OCI-LY1 (cell line): ENCODE measurements around the gene IFNL3.

Experiments
- H2AFZ ChIP-seq: fragments of 200-600 bp; sonication (generic), shearing (Covaris generic); 2 replicates; pipeline ENCODE4 v1.6.0; 2014; ENCODE audit warnings: antibody characterized with exemption, mild to moderate bottlenecking, low read length
- H3F3A ChIP-seq: fragments of 200-600 bp; sonication (generic), shearing (Covaris generic); 2 replicates; pipeline ENCODE4 v1.6.0; 2014; ENCODE audit warnings: mild to moderate bottlenecking, antibody characterized with exemption, low read length, moderate library complexity; ENCODE audit not compliant: insufficient read depth
- H3K27ac ChIP-seq: fragments of 200-600 bp; sonication (generic); 2 replicates; pipeline ENCODE4 v1.5.1; 2014; ENCODE audit warnings: low read length, mixed run types, mild to moderate bottlenecking, low read depth; ENCODE audit not compliant: poor library complexity, severe bottlenecking
- H3K27me3 ChIP-seq: fragments of 200-600 bp; sonication (generic); 2 replicates; pipeline ENCODE4 v1.6.0; 2014; ENCODE audit warnings: antibody characterized with exemption, mild to moderate bottlenecking, low read length, moderate library complexity; ENCODE audit not compliant: insufficient read depth
- H3K36me3 ChIP-seq: fragments of 200-600 bp; sonication (generic); 2 replicates; pipeline ENCODE4 v1.6.1; 2014; ENCODE audit warnings: mild to moderate bottlenecking, antibody characterized with exemption, low read length, moderate library complexity, mixed read lengths; ENCODE audit not compliant: insufficient read depth
- H3K4me1 ChIP-seq: fragments of 200-600 bp; sonication (generic); 2 replicates; pipeline ENCODE4 v1.5.1; 2014; ENCODE audit warnings: mild to moderate bottlenecking, low read length, moderate library complexity; ENCODE audit not compliant: insufficient read depth, severe bottlenecking
- H3K4me2 ChIP-seq: fragments of 200-600 bp; sonication (generic), shearing (Covaris generic); 2 replicates; pipeline ENCODE4 v1.6.1; 2014; ENCODE audit warnings: low read length
- H3K4me3 ChIP-seq: fragments of 200-600 bp; sonication (generic); 2 replicates; pipeline ENCODE4 v1.5.1; 2014; ENCODE audit warnings: low read length, low read depth, mild to moderate bottlenecking, mixed read lengths; ENCODE audit not compliant: poor library complexity, severe bottlenecking
- H3K79me2 ChIP-seq: fragments of 200-600 bp; shearing (Covaris generic); 2 replicates; pipeline ENCODE4 v1.6.1; 2016; ENCODE audit warnings: mixed run types, low read length, mixed read lengths; ENCODE audit not compliant: insufficient read depth
- H3K9ac ChIP-seq: fragments of 200-600 bp; sonication (generic), shearing (Covaris generic); 2 replicates; pipeline ENCODE4 v1.6.1; 2014; ENCODE audit warnings: mild to moderate bottlenecking, low read length, mixed read lengths
- H3K9me2 ChIP-seq: fragments of 200-600 bp; sonication (generic), shearing (Covaris generic); 2 replicates; pipeline ENCODE4 v1.6.1; 2014; ENCODE audit warnings: low read depth, mild to moderate bottlenecking, low read length, mixed read lengths
- H3K9me3 ChIP-seq: fragments of 200-600 bp; shearing (Covaris generic); 2 replicates; pipeline ENCODE4 v1.6.1; 2014; ENCODE audit warnings: low read length, mixed read lengths
- H4K20me1 ChIP-seq: fragments of 200-600 bp; sonication (generic), shearing (Covaris generic); 2 replicates; pipeline ENCODE4 v1.6.0; 2016; ENCODE audit warnings: mild to moderate bottlenecking, low read length; ENCODE audit not compliant: insufficient read depth
- CTCF ChIP-seq: fragments of 200-600 bp; sonication (generic), shearing (Covaris generic); IDR thresholded peaks from 2 replicates; pipeline ENCODE4 v1.5.1; 2017; ENCODE audit warnings: mild to moderate bottlenecking, antibody characterized with exemption, low read length, moderate library complexity, mixed read lengths
- EZH2 ChIP-seq: fragments of 200-600 bp; sonication (generic), shearing (Covaris generic); IDR thresholded peaks from 2 replicates; pipeline ENCODE4 v1.8.0; 2017; ENCODE audit warnings: borderline replicate concordance, mixed run types, mild to moderate bottlenecking, antibody characterized with exemption, low read length, moderate library complexity, mixed read lengths

The IFNL3 gene

DNA sequence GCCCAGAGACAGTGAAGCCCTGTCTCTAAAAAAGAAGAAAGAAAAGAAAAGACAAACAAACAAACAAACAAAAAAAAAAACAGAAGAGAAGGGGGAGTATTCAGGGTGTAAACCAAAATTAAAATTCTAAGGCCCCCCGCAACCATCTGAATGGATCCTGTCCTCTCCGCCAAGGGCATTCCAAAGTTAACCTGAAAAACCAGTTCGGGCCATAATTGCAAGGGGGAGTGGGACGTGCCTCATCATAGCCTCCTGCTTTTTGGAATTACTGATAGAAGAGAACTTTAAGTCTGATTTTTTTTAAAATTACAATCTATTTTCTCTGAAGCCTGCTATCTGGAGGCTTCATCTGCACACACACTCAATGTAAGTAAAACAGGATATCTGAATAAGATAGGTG, 17.7 kb upstream of the IFNL3 start:
- H3K27me3 ChIP-seq = no peaks in the 10 kb centered on the region
- no peak overlapping the region for H3K27ac ChIP-seq
- H3K4me3 ChIP-seq = no peak overlapping the region
- H3K36me3 ChIP-seq = no peaks in the 10 kb centered on the region
- H3K4me1 ChIP-seq = no peaks in the 10 kb centered on the region
- no peaks in the 10 kb centered on the region for H3K9me3 ChIP-seq
- no peaks in the 10 kb centered on the region for H3K79me2 ChIP-seq
- H3K4me2 ChIP-seq = no peak overlapping the region
- no peak overlapping the region for H3K9ac ChIP-seq
- no peaks in the 10 kb centered on the region for H4K20me1 ChIP-seq
- H3F3A ChIP-seq = no peaks in the 10 kb centered on the region
- H3K9me2 ChIP-seq = no peaks in the 10 kb centered on the region
- no peak overlapping the region for H2AFZ ChIP-seq
- TF ChIP-seq CTCF (no peak), EZH2 (no peak)

DNA sequence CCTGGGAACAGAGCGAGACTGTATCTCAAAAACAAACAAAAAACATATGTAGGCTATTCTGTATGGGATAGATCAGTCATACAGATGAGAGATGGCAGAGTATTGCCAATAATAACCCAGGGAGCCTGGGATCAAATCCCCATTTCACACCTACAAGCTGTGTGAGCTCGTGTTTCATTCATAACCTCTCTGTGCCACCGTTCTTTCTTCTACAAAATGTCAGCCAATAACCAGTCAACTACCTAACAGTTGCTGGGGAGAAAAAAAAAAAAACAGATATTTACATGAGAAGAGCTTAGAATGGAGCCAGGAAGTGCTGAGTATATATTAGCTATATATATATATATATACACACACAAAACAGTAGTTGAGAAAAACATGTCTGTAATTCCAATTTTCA, 16.9 kb upstream of the IFNL3 start:
- H3K9me3 ChIP-seq = no peaks in the 10 kb centered on the region
- H3K4me3 ChIP-seq = no peak overlapping the region
- H3K9ac ChIP-seq = no peak overlapping the region
- no peaks in the 10 kb centered on the region for H4K20me1 ChIP-seq
- no peaks in the 10 kb centered on the region for H3K36me3 ChIP-seq
- no peak overlapping the region for H2AFZ ChIP-seq
- no peaks in the 10 kb centered on the region for H3K27me3 ChIP-seq
- H3K4me1 ChIP-seq = no peaks in the 10 kb centered on the region
- H3K27ac ChIP-seq = no peak overlapping the region
- TF ChIP-seq CTCF (no peak), EZH2 (no peak)
- no peak overlapping the region for H3K4me2 ChIP-seq
- no peaks in the 10 kb centered on the region for H3K9me2 ChIP-seq
- H3K79me2 ChIP-seq = no peaks in the 10 kb centered on the region
- no peaks in the 10 kb centered on the region for H3F3A ChIP-seq

DNA sequence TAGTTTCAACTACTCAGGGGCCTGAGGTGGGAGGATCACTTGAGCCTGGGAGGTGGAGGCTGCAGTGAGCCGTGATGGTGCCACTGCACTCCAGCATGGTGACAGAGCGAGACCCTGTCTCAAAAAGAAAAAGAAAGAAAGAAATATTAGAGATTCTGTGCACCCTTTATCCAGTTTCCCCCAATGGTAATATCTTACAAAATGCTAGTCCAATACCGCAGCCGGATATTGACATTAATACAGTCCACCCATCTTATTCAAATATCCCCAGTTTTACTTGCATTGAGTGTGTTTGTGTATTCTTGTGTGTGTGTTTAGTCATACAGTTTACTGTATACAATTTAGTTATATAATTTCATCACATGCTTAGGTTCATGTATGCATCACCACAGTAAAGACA, 12.4 kb upstream of the IFNL3 start:
- no peak overlapping the region for H3K4me3 ChIP-seq
- no peaks in the 10 kb centered on the region for H3K9me2 ChIP-seq
- no peak overlapping the region for H3K27ac ChIP-seq
- no peaks in the 10 kb centered on the region for H3F3A ChIP-seq
- no peaks in the 10 kb centered on the region for H3K79me2 ChIP-seq
- no peaks in the 10 kb centered on the region for H4K20me1 ChIP-seq
- no peak overlapping the region for H3K9ac ChIP-seq
- no peaks in the 10 kb centered on the region for H3K36me3 ChIP-seq
- no peak for TF ChIP-seq EZH2
- H3K27me3 ChIP-seq = no peaks in the 10 kb centered on the region; the same call in 1 of the 2 replicates
- no peaks in the 10 kb centered on the region for H3K4me1 ChIP-seq
- H3K4me2 ChIP-seq = no peak overlapping the region
- no peak overlapping the region for H2AFZ ChIP-seq
- no peaks in the 10 kb centered on the region for H3K9me3 ChIP-seq

DNA sequence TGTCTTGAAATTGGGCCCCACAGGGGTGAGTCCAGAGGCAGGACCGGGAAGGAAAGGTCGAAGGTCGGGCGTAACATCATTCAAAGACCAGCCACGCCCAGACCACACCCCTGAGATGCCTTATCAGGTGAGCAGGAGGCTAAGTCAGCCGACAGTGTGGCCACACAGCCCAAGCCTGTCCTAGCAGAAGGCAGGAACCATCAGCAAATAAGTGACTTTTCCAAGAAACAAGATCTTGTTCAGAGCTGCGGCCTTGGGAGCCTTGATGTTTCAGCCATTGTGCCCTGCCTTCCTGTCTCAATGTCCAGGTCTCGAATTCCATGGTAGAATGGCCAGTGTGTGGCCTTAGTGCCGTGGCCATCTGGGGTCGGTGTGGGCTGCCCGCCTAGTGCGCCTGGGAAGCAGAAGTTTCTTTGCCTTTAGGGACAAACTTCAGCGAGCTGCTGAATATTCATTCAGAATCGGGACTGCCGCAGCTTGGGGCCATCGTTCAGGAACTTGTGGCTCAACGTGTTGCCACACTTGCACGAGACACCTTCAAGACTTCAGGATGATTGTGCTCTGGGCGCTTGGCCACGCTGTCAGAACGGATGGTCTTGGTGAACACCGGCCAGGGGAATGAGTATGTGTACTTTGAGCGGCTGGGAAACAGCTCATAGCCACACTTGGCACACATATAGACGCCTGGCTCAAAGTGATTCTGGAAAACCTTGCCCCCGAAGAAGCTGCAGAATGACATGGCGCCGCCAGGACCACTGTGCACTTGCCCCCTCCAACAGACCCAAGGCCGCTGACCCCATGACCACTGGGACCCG, 9.9 kb upstream of the IFNL3 start:
- H2AFZ ChIP-seq = no peak overlapping the region
- H3K4me1 ChIP-seq = no peaks in the 10 kb centered on the region
- H3F3A ChIP-seq = no peaks in the 10 kb centered on the region
- no peak overlapping the region for H3K4me3 ChIP-seq
- no peak overlapping the region for H3K9ac ChIP-seq
- no peak overlapping the region for H3K27ac ChIP-seq
- H3K9me3 ChIP-seq = no peaks in the 10 kb centered on the region
- TF ChIP-seq EZH2 (no peak), CTCF (no peak)
- no peaks in the 10 kb centered on the region for H3K79me2 ChIP-seq
- H3K9me2 ChIP-seq = no peaks in the 10 kb centered on the region
- H3K36me3 ChIP-seq = no peaks in the 10 kb centered on the region
- H3K4me2 ChIP-seq = no peak overlapping the region
- no peaks in the 10 kb centered on the region; the same call in 1 of the 2 replicates for H3K27me3 ChIP-seq
- H4K20me1 ChIP-seq = no peaks in the 10 kb centered on the region
